Epithelial cell of proximal tubule (primary cell): ENCODE measurements around the gene TBKBP1. TPM values are rescaled to one million over a fixed set of nuclear protein-coding genes. Genes with fewer than 3 reads are reported as not detected.

Source experiments
- DNase-seq: peaks from one replicate; pipeline ENCODE4 v3.0.0-alpha.2; 2011; ENCODE audit warnings: low read depth
- H3K4me3 ChIP-seq: 2 replicates; pipeline ENCODE4 v1.5.1; 2011; ENCODE audit warnings: low read depth, mild to moderate bottlenecking, low read length
- CTCF ChIP-seq: conservative IDR thresholded peaks from 2 replicates; pipeline ENCODE4 v1.5.1; 2012; ENCODE audit warnings: low read depth, mild to moderate bottlenecking, low read length
- total RNA-seq: library from RNA; depleted of rRNA; stranded (reverse); fragments of >200 nt; gene quantifications from 2 replicates; pipeline ENCODE4 v1.2.3, GENCODE V29; 2015

The TBKBP1 gene
- total RNA-seq, 1 donor from 2014 or later = 4.2 TPM

DNA sequence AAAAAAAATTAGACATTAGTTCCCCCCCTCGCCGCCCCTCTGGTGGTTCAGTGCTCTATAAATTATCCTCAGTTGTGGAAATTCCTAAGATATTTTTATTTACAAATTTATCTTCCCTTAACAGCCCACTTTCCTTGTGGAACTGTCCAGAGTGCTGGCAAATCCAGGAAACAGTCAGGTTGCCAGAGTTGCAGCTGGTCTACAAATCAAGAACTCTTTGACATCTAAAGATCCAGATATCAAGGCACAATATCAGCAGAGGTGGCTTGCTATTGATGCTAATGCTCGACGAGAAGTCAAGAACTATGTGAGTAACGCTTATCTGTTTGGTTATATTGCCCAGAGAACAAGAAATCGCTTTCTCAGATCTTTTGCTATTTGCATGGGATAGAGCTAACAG is 41.4 kb upstream of the TBKBP1 start:
- no peak for DNase-seq
- H3K4me3 ChIP-seq = no peak overlapping the region
- TF ChIP-seq CTCF = no peak

GRCh38 chr17:47653442-47653841 is 40.5 kb upstream of the TBKBP1 start:
- DNase-seq = no peak
- no peak overlapping the region for H3K4me3 ChIP-seq
- no peak for TF ChIP-seq CTCF

- no peak overlapping the region for H3K4me3 ChIP-seq
- DNase-seq = no peak
- TF ChIP-seq CTCF = no peak
These were observed 39.0 kb upstream of the TBKBP1 start for GRCh38 chr17:47654991-47655390.

- no peak for TF ChIP-seq CTCF
- no peak for DNase-seq
- H3K4me3 ChIP-seq = no peak overlapping the region
These were observed 33.9 kb upstream of the TBKBP1 start for GRCh38 chr17:47660064-47660492.

- peak; percentile 83 for TF ChIP-seq CTCF
- DNase-seq = no peak
- no peak overlapping the region for H3K4me3 ChIP-seq
These were observed 29.9 kb upstream of the TBKBP1 start for GRCh38 chr17:47663912-47664623.

- H3K4me3 ChIP-seq = no peak overlapping the region
- DNase-seq = no peak
- TF ChIP-seq CTCF = no peak
These were observed 29.4 kb upstream of the TBKBP1 start for GRCh38 chr17:47664624-47664941.

DNA sequence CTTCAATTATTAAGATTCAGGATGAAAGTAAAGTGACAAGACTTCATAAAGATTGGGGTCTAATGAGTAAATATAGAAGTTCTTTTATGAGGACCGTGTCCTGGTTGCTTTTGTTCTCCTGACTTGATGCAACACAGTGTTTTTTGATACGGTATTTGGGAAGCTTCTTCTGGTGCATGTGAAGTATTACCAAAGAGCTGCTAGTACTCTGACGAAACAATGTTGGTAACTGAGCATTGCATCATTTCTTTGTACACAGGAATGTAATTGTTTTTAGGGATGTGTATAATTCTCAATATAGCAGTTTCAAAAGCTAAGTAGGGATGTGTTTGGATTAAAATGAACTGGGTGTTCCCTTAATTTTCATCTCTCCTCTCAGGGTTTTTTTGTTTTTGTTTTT is 28.3 kb upstream of the TBKBP1 start:
- no peak overlapping the region for H3K4me3 ChIP-seq
- no peak for DNase-seq
- TF ChIP-seq CTCF = no peak
